ENCODE results near the gene SMPDL3B.

DNA sequence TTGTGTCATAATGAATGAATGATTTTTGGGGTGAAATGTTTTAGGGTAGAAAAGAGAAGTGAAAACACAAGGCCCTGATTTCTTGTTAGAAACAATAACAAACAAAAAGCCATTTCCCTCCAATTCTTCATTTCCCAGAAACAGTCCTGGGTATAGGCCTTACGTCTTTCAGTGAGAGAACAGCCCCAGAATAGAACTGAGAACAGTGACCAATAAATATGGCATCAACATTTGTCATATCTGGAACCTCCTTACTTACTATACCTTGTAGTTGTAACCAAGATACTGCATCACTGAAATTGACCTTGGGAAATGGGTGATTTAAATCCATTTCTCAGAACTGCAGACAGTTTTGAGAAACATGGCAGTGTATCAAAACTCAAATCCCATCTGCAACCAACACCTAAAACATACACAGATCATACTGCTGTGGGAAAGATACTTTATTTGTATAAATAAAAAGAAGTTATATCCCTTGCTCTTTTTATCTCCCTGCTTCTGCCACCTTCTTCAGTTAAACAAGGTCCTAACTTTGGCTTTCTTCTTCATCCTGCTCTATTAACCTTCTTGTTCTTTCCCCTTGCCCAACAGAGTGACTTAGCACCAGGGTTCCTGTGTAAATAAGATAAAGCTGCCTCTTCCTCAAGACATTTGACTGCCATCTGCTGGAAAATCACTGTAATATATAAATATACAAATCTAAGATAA, 44.5 kb downstream of the SMPDL3B start:
- no peak for TF ChIP-seq POLR2A (IDR thresholded peaks at IDR 0.05; ENCODE audit: low read depth, low read length)
- TF ChIP-seq RAD21 (IDR thresholded peaks at IDR 0.05; ENCODE audit: low read length) = peak; percentile 80
- no peak for TF ChIP-seq MXI1 (IDR thresholded peaks at IDR 0.05; ENCODE audit: borderline replicate concordance, low read depth, low read length)
- TF ChIP-seq MAFK (IDR thresholded peaks at IDR 0.05; ENCODE audit: low read depth, low read length) = no peak
- TF ChIP-seq, protein P1, sequence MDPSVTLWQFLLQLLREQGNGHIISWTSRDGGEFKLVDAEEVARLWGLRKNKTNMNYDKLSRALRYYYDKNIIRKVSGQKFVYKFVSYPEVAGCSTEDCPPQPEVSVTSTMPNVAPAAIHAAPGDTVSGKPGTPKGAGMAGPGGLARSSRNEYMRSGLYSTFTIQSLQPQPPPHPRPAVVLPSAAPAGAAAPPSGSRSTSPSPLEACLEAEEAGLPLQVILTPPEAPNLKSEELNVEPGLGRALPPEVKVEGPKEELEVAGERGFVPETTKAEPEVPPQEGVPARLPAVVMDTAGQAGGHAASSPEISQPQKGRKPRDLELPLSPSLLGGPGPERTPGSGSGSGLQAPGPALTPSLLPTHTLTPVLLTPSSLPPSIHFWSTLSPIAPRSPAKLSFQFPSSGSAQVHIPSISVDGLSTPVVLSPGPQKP (IDR thresholded peaks at IDR 0.05; ENCODE audit: borderline replicate concordance, low read depth, low read length) = no peak
- TF ChIP-seq, protein P2, sequence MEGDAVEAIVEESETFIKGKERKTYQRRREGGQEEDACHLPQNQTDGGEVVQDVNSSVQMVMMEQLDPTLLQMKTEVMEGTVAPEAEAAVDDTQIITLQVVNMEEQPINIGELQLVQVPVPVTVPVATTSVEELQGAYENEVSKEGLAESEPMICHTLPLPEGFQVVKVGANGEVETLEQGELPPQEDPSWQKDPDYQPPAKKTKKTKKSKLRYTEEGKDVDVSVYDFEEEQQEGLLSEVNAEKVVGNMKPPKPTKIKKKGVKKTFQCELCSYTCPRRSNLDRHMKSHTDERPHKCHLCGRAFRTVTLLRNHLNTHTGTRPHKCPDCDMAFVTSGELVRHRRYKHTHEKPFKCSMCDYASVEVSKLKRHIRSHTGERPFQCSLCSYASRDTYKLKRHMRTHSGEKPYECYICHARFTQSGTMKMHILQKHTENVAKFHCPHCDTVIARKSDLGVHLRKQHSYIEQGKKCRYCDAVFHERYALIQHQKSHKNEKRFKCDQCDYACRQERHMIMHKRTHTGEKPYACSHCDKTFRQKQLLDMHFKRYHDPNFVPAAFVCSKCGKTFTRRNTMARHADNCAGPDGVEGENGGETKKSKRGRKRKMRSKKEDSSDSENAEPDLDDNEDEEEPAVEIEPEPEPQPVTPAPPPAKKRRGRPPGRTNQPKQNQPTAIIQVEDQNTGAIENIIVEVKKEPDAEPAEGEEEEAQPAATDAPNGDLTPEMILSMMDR (conservative IDR thresholded peaks at IDR 0.05; ENCODE audit: low read depth, low read length) = peak; percentile 73
- TF ChIP-seq MAZ (IDR thresholded peaks at IDR 0.05; ENCODE audit: borderline replicate concordance, low read depth, low read length) = no peak
- no peak for TF ChIP-seq BHLHE40 (IDR thresholded peaks at IDR 0.05; ENCODE audit: low read depth, low read length)
- TF ChIP-seq RFX5 (IDR thresholded peaks at IDR 0.05; ENCODE audit: low read depth, low read length) = no peak
- peak; percentile 94 for TF ChIP-seq SMC3 (IDR thresholded peaks at IDR 0.05; ENCODE audit: low read depth, low read length)

Data from IMR-90 (cell line).